CD8-positive, alpha-beta memory T cell (primary cell): ENCODE measurements around the gene MMUT. TPM values are rescaled to one million over a fixed set of nuclear protein-coding genes. Genes with fewer than 3 reads are reported as not detected.
"Not testable (repeated sequence)": the region's sequence is repeated elsewhere in the genome, so short reads cannot be mapped to it uniquely, and the experiment has no call there.

Experiments used
- CTCF ChIA-PET: fragments of 350-600 bp; sonication (Branson Sonifier 250); formaldehyde crosslinking; loops from one replicate; lab custom pipeline; 2021; ENCODE audit warnings: antibody characterized with exemption; lab: Charles Lee
- POLR2A ChIA-PET: fragments of 350-600 bp; sonication (Branson Sonifier 250); formaldehyde crosslinking; loops from one replicate; lab custom pipeline; 2021; ENCODE audit warnings: antibody characterized with exemption; lab: Charles Lee
- DNase-seq, 5 donors: peaks; one replicate each; pipeline versions ENCODE4 v3.0.0 to v3.0.0-alpha.2; 2020 to 2022; ENCODE audit warnings: mixed read lengths in 1 of 5
- H3K27ac ChIP-seq: one replicate; pipeline ENCODE4 v1.7.0; 2013; ENCODE audit warnings: low read depth, mild to moderate bottlenecking, low read length, moderate library complexity
- H3K27me3 ChIP-seq: 2 replicates; pipeline ENCODE4 v1.7.0; 2013; ENCODE audit warnings: low read length, mild to moderate bottlenecking; ENCODE audit not compliant: insufficient read depth, poor library complexity, severe bottlenecking
- H3K36me3 ChIP-seq: 2 replicates; pipeline ENCODE4 v1.7.0; 2013; ENCODE audit warnings: mild to moderate bottlenecking, low read length, moderate library complexity; ENCODE audit not compliant: insufficient read depth
- H3K4me1 ChIP-seq: 2 replicates; pipeline ENCODE4 v1.7.0; 2013; ENCODE audit warnings: mild to moderate bottlenecking, low read length, moderate library complexity; ENCODE audit not compliant: insufficient read depth
- H3K4me3 ChIP-seq: 2 replicates; pipeline ENCODE4 v1.7.0; 2013; ENCODE audit warnings: mild to moderate bottlenecking, low read length
- H3K9me3 ChIP-seq: 2 replicates; pipeline ENCODE4 v1.7.0; 2013; ENCODE audit warnings: mild to moderate bottlenecking, low read length
- H3K27ac Mint-ChIP-seq, 8 donors: one replicate each; pipeline ENCODE4 v1.8.0; 2020 to 2021; ENCODE audit warnings: mixed read lengths in 8 of 8, mild to moderate bottlenecking in 6 of 8, inconsistent platforms in 3 of 8, moderate library complexity in 3 of 8
- H3K27me3 Mint-ChIP-seq, 2 donors: one replicate each; pipeline ENCODE4 v1.8.0; 2020 to 2021; ENCODE audit warnings: mixed read lengths in 2 of 2, mild to moderate bottlenecking in 1 of 2, moderate library complexity in 1 of 2
- H3K36me3 Mint-ChIP-seq, 3 donors: one replicate each; pipeline ENCODE4 v1.8.0; 2020 to 2021; ENCODE audit warnings: mixed read lengths in 3 of 3, inconsistent platforms in 1 of 3, mild to moderate bottlenecking in 1 of 3
- H3K4me1 Mint-ChIP-seq, 3 donors: one replicate each; pipeline ENCODE4 v1.8.0; 2020 to 2021; ENCODE audit warnings: mixed read lengths in 3 of 3, inconsistent platforms in 1 of 3, mild to moderate bottlenecking in 1 of 3
- H3K4me3 Mint-ChIP-seq, 7 donors: one replicate each; pipeline ENCODE4 v1.8.0; 2020 to 2021; ENCODE audit warnings: mixed read lengths in 7 of 7, mild to moderate bottlenecking in 6 of 7, moderate library complexity in 4 of 7, inconsistent platforms in 2 of 7
- H3K9me3 Mint-ChIP-seq, 5 donors: one replicate each; pipeline ENCODE4 v1.8.0; 2020 to 2022; ENCODE audit warnings: mixed read lengths in 5 of 5, mild to moderate bottlenecking in 3 of 5, moderate library complexity in 2 of 5, inconsistent platforms in 1 of 5
- polyA plus RNA-seq: library from polyadenylated mRNA; unstranded; fragments of 300-500 nt; fragmentation: Illumina TruSeq; gene quantifications from one replicate; pipeline ENCODE4 v1.2.3, GENCODE V29; 2021
- total RNA-seq, 2 experiments: library from RNA; stranded (reverse); gene quantifications; one replicate each; pipeline ENCODE4 v1.2.3, GENCODE V29; 2021

MMUT gene
- total and polyA plus RNA-seq, 3 experiments from 2014 or later: 10.2 to 12.2 (median 11.5) TPM

DNA sequence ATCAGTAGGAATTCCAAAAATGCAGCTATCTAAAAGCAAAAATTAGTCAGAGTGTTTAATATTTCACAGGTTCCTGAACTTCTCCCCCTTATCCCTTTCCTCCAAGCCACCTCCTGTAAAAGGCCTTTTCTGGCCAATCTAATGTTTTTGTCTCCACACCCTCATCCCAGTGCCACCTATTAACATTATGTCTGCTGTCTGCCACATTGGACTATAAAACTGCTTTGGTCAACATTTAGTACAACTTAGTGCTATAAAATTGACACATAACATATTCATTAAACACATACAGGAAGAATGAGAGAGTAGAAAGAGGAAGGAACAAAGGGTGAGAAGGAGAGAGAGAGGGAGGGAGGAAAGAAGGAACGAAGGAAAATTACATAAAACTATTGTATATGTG, 47.7 kb downstream of the MMUT start:
- H3K27me3 ChIP-seq: no peaks in the 10 kb centered on the region
- peaks cover 0 to 5% of the 10 kb centered on the region in 2 donors for H3K27me3 Mint-ChIP-seq
- no peaks in the 10 kb centered on the region for H3K36me3 ChIP-seq
- H3K27ac ChIP-seq: no peak overlapping the region
- H3K27ac Mint-ChIP-seq: no peak overlapping the region
- POLR2A ChIA-PET: no interaction called here
- H3K4me3 ChIP-seq: no peak overlapping the region
- H3K9me3 Mint-ChIP-seq: no peaks in the 10 kb centered on the region
- no peaks in the 10 kb centered on the region for H3K9me3 ChIP-seq
- H3K4me1 ChIP-seq: no peaks in the 10 kb centered on the region
- no peaks in the 10 kb centered on the region for H3K36me3 Mint-ChIP-seq
- CTCF ChIA-PET: no interaction called here
- no peak overlapping the region for H3K4me3 Mint-ChIP-seq
- no peak for DNase-seq
- no peaks in the 10 kb centered on the region for H3K4me1 Mint-ChIP-seq

DNA sequence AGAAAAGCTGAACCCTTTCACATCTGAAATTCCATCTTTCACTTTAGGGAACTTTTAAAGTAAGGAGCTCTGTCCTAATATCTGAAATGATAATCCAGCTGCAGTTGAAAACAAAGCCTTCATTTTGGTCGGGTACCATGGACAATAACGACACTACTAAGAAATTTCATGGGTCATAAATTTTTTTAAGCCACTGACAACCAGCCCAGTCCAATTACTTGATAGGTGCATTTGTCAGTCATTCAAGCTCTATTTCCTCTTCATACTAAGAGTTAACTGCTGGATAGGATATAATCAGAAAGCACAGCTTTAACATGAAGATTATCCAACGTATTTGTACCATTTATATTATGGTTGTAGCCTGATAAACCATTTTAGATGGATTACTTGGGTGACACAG, 52.5 kb downstream of the MMUT start:
- Mint-ChIP-seq H3K27me3 (peaks cover 0 to 9% of the 10 kb centered on the region in 2 donors), H3K27ac (no peak overlapping the region), H3K36me3 (no peaks in the 10 kb centered on the region), H3K4me1 (no peaks in the 10 kb centered on the region), H3K9me3 (no peaks in the 10 kb centered on the region), H3K4me3 (no peak overlapping the region)
- Histone ChIP-seq H3K36me3 (no peaks in the 10 kb centered on the region), H3K4me3 (no peak overlapping the region), H3K9me3 (no peaks in the 10 kb centered on the region), H3K27ac (no peak overlapping the region), H3K27me3 (peaks cover 3% of the 10 kb centered on the region), H3K4me1 (no peaks in the 10 kb centered on the region)
- DNase-seq: no peak
- ChIA-PET CTCF (interaction anchor here (0.9 to 2.4 kb wide), 6 partner anchors 13 to 1779 kb away, joined by 3 to 13 read pairs (median 6); no protein-coding TSS in a partner anchor), POLR2A (no interaction called here)

DNA sequence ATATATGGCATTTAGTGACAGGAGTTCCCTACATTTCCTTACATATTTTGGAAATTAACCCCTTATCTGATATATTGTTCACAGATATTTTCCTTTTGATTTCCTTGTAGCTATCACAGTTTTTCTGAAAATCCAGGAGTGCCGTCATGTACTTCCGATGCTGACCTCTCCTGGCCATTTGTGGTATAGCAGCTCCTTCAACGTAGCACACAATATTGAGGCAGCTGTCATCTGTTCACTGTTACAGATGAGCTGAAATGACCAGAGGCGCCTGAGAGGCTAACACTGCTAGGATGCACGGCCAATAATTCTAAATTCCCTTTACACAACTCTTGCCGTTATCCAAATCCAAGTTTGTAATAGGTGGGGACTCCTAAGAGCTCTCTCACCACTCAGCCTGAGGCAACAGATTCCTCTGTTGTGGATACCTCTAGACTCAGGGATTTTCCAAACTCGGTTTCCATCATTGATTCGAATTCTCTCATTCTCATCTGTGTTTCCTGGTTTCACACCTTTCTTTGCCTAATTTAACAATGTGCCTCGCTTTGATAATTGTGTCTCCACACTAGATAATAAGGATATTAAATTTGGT, 53.0 kb downstream of the MMUT start:
- H3K36me3 ChIP-seq: no peaks in the 10 kb centered on the region
- Mint-ChIP-seq H3K4me3 (no peak overlapping the region), H3K27ac (no peak overlapping the region), H3K27me3 (peaks cover 0 to 9% of the 10 kb centered on the region in 2 donors), H3K36me3 (no peaks in the 10 kb centered on the region), H3K9me3 (no peaks in the 10 kb centered on the region), H3K4me1 (no peaks in the 10 kb centered on the region)
- ChIA-PET CTCF (interaction anchor here (0.9 to 2.4 kb wide), 6 partner anchors 12 to 1779 kb away, joined by 3 to 13 read pairs (median 6); no protein-coding TSS in a partner anchor), POLR2A (no interaction called here)
- no peak overlapping the region for H3K4me3 ChIP-seq
- peaks cover 3% of the 10 kb centered on the region for H3K27me3 ChIP-seq
- no peaks in the 10 kb centered on the region for H3K4me1 ChIP-seq
- peak; percentile 4 to 58 (median 30) for DNase-seq
- no peaks in the 10 kb centered on the region for H3K9me3 ChIP-seq
- H3K27ac ChIP-seq: no peak overlapping the region

DNA sequence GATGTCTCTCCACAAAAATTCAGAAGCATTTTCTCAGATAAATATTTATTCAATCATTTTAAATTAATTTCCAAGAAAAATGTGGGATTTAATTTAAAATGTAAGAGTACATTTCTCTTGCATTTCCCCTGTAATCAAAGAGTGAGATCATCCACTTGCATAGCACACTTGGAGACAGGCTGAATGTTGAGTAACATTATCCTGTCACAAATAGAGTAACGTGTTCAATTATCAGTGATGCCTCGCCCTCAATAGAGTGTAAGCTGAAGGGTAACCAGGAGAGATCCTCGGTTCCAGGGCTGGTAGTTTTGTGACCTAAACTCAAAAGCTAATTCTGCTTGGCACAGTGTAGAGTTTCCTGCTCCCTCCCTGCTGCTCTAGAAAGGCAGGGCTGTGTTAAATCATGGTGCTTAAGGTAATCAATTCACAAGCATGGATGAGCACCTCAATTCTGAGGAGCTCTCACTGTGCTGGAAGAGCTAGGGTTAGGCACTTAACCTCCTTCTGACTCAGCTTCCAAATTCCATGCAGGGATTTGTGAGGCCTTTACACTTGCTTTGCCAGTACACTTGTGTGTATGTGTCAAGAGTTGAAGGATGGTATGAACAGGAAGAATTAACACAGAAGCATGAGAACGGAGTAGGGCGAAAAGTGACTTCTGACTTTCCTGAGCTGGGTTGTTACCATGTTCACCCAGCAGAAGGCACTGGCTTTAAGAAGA, 56.6 kb downstream of the MMUT start:
- CTCF ChIA-PET: no interaction called here
- Mint-ChIP-seq H3K4me1 (no peaks in the 10 kb centered on the region), H3K9me3 (no peaks in the 10 kb centered on the region), H3K27ac (no peak overlapping the region), H3K27me3 (peaks cover 0 to 3% of the 10 kb centered on the region in 2 donors), H3K4me3 (no peak overlapping the region), H3K36me3 (no peaks in the 10 kb centered on the region)
- H3K9me3 ChIP-seq: no peaks in the 10 kb centered on the region
- no peak overlapping the region for H3K27ac ChIP-seq
- H3K36me3 ChIP-seq: no peaks in the 10 kb centered on the region
- POLR2A ChIA-PET: no interaction called here
- peaks cover 3% of the 10 kb centered on the region for H3K27me3 ChIP-seq
- no peaks in the 10 kb centered on the region for H3K4me1 ChIP-seq
- no peak overlapping the region for H3K4me3 ChIP-seq
- no peak for DNase-seq

DNA sequence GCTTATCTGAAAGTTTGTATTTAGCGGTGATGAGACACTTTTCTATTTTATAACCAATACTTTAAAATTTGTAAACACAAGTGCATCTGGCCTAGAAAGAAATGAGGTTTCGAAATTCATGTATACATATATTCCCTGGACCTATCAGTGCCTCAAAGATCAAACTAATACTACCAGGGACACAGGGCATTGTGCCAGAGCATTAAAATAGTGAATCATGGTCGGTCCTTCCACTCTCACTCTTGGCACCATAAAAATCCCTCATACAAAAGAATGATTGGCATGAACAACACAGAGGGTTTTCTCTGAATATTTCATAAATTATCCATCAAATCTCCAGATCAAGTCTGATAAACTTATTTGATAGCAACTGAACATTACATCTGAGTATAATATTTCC, 62.0 kb downstream of the MMUT start:
- no peaks in the 10 kb centered on the region for H3K36me3 Mint-ChIP-seq
- H3K27ac Mint-ChIP-seq: no peak overlapping the region
- no peak overlapping the region for H3K27ac ChIP-seq
- H3K4me1 Mint-ChIP-seq: no peaks in the 10 kb centered on the region
- peaks cover 0 to 9% of the 10 kb centered on the region in 2 donors for H3K27me3 Mint-ChIP-seq
- POLR2A ChIA-PET: no interaction called here
- H3K9me3 Mint-ChIP-seq: no peaks in the 10 kb centered on the region
- H3K4me3 ChIP-seq: no peak overlapping the region
- no peak for DNase-seq
- no peak overlapping the region for H3K4me3 Mint-ChIP-seq
- no peaks in the 10 kb centered on the region for H3K4me1 ChIP-seq
- H3K9me3 ChIP-seq: no peaks in the 10 kb centered on the region
- no peaks in the 10 kb centered on the region for H3K36me3 ChIP-seq
- CTCF ChIA-PET: no interaction called here
- H3K27me3 ChIP-seq: no peaks in the 10 kb centered on the region

DNA sequence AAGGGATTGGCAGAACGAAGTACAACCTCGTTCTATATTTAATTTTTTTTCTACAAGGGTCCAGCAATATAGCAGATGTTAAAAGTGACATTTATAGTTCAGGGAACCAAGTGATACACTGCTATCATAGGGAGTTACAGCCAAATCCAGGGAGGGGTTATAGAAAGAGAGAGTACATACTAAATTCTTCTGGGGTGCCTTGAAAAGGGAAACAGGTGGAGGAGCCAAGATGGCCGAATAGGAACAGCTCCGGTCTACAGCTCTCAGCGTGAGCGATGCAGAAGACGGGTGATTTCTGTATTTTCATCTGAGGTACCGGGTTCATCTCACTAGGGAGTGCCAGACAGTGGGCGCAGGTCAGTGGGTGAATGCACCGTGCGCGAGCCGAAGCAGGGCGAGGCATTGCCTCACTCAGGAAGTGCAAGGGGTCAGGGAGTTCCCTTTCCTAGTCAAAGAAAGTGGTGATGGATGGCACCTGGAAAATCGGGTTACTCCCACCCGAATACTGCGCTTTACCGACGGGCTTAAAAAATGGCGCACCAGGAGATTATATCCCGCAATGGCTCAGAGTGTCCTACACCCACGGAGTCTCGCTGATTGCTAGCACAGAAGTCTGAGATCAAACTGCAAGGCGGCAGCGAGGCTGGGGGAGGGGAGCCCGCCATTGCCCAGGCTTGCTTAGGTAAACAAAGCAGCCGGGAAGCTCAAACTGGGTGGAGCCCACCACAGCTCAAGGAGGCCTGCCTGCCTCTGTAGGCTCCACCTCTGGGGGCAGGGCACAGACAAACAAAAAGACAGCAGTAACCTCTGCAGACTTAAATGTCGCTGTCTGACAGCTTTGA, 76.2 kb downstream of the MMUT start:
- H3K27me3 ChIP-seq, H3K4me1 ChIP-seq, H3K4me3 ChIP-seq, DNase-seq, POLR2A ChIA-PET, CTCF ChIA-PET, H3K9me3 Mint-ChIP-seq, H3K36me3 Mint-ChIP-seq, H3K4me1 Mint-ChIP-seq, H3K27me3 Mint-ChIP-seq, H3K27ac ChIP-seq, H3K36me3 ChIP-seq, H3K4me3 Mint-ChIP-seq, H3K9me3 ChIP-seq, H3K27ac Mint-ChIP-seq: not testable (repeated sequence)

DNA sequence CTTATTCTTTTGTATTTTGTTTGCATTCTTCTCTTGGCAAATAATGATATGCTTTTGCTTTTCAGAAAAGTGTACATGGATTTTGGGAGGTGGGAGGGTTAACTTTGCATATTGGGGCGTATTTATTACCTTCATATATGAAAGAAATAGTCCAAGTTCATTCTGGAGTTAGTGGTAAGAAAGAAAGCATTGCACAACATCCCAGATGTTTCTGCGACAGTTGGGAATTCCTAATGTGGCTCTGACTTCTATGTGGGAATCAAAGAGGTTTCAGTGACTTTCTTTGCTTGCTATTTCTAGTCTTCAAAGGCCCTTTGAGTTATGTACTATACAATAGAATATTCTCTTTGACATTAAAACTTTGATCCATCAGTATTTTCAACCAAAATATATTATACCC, 78.1 kb downstream of the MMUT start:
- no peaks in the 10 kb centered on the region for H3K4me1 ChIP-seq
- H3K27me3 ChIP-seq: no peaks in the 10 kb centered on the region
- H3K4me3 ChIP-seq: no peak overlapping the region
- no peaks in the 10 kb centered on the region for H3K36me3 ChIP-seq
- no peaks in the 10 kb centered on the region for H3K9me3 ChIP-seq
- no peak overlapping the region for H3K27ac ChIP-seq
- Mint-ChIP-seq H3K4me3 (no peak overlapping the region), H3K4me1 (no peaks in the 10 kb centered on the region), H3K36me3 (no peaks in the 10 kb centered on the region), H3K9me3 (peaks cover 0 to 5% (median 0%) of the 10 kb centered on the region in 5 donors), H3K27me3 (no peaks in the 10 kb centered on the region), H3K27ac (no peak overlapping the region)
- CTCF ChIA-PET: no interaction called here
- no peak for DNase-seq
- POLR2A ChIA-PET: no interaction called here
